HEK293 (cell line): ENCODE data around the gene CACNB4.
A peak's percentile ranks its signal among the peaks of the same experiment; 100 is the strongest.

ENCODE experiments used
- SP2 ChIP-seq: fragments of 450-650 bp; formaldehyde crosslinking; IDR thresholded peaks from 2 replicates; pipeline ENCODE4 v1.5.1; 2016; ENCODE audit warnings: missing biosample characterization, missing genetic modification characterization
- YY1 ChIP-seq: fragments of 450-650 bp; formaldehyde crosslinking; IDR thresholded peaks from 2 replicates; pipeline ENCODE4 v1.5.1; 2018; ENCODE audit warnings: missing biosample characterization, missing genetic modification characterization
- ZBTB44 ChIP-seq: fragments of 450-650 bp; IDR thresholded peaks from 2 replicates; pipeline ENCODE4 v1.5.1; 2018; ENCODE audit warnings: missing biosample characterization, mild to moderate bottlenecking, missing genetic modification characterization
- ZBTB7A ChIP-seq: fragments of 450-650 bp; formaldehyde crosslinking; IDR thresholded peaks from 2 replicates; pipeline ENCODE4 v1.5.1; 2016; ENCODE audit warnings: low read depth, missing biosample characterization, missing genetic modification characterization
- ZNF184 ChIP-seq: fragments of 450-650 bp; IDR thresholded peaks from 2 replicates; pipeline ENCODE4 v1.5.1; 2018; ENCODE audit warnings: missing biosample characterization, mild to moderate bottlenecking, missing genetic modification characterization
- ZNF221 ChIP-seq: fragments of 450-650 bp; formaldehyde crosslinking; IDR thresholded peaks from 2 replicates; pipeline ENCODE4 v1.5.1; 2017; ENCODE audit warnings: missing biosample characterization, missing genetic modification characterization, borderline replicate concordance
- ZNF24 ChIP-seq: fragments of 450-650 bp; formaldehyde crosslinking; IDR thresholded peaks from 2 replicates; pipeline ENCODE4 v1.5.1; 2016; ENCODE audit warnings: missing biosample characterization, missing genetic modification characterization
- ZNF280D ChIP-seq: fragments of 450-650 bp; formaldehyde crosslinking; IDR thresholded peaks from 2 replicates; pipeline ENCODE4 v1.5.1; 2016; ENCODE audit warnings: missing biosample characterization, missing genetic modification characterization
- ZNF335 ChIP-seq: fragments of 450-650 bp; formaldehyde crosslinking; conservative IDR thresholded peaks from 2 replicates; pipeline ENCODE4 v1.5.1; 2016; ENCODE audit warnings: missing biosample characterization, missing genetic modification characterization
- ZNF366 ChIP-seq: fragments of 450-650 bp; formaldehyde crosslinking; conservative IDR thresholded peaks from 2 replicates; pipeline ENCODE4 v1.5.1; 2016; ENCODE audit warnings: missing biosample characterization, missing genetic modification characterization
- ZNF433 ChIP-seq: fragments of 450-650 bp; formaldehyde crosslinking; IDR thresholded peaks from 2 replicates; pipeline ENCODE4 v1.5.1; 2016; ENCODE audit warnings: missing biosample characterization, missing genetic modification characterization, low read depth
- ZNF48 ChIP-seq: fragments of 450-650 bp; formaldehyde crosslinking; IDR thresholded peaks from 2 replicates; pipeline ENCODE4 v1.5.1; 2016; ENCODE audit warnings: missing biosample characterization, missing genetic modification characterization
- ZNF501 ChIP-seq: fragments of 450-650 bp; formaldehyde crosslinking; IDR thresholded peaks from 2 replicates; pipeline ENCODE4 v1.5.1; 2016; ENCODE audit warnings: missing biosample characterization, missing genetic modification characterization
- ZNF513 ChIP-seq: fragments of 450-650 bp; IDR thresholded peaks from 2 replicates; pipeline ENCODE4 v1.5.1; 2018; ENCODE audit warnings: missing biosample characterization, missing genetic modification characterization
- ZNF571 ChIP-seq: fragments of 450-650 bp; formaldehyde crosslinking; IDR thresholded peaks from 2 replicates; pipeline ENCODE4 v1.5.0; 2017; ENCODE audit warnings: missing biosample characterization, missing genetic modification characterization
- ZNF747 ChIP-seq: fragments of 450-650 bp; formaldehyde crosslinking; IDR thresholded peaks from 2 replicates; pipeline ENCODE4 v1.5.1; 2016; ENCODE audit warnings: missing biosample characterization, missing genetic modification characterization
- ZNF768 ChIP-seq: fragments of 450-650 bp; formaldehyde crosslinking; IDR thresholded peaks from 2 replicates; pipeline ENCODE4 v1.5.1; 2018; ENCODE audit warnings: missing biosample characterization, mild to moderate bottlenecking, missing genetic modification characterization
- ZNF791 ChIP-seq: fragments of 450-650 bp; formaldehyde crosslinking; IDR thresholded peaks from 2 replicates; pipeline ENCODE4 v1.5.1; 2016; ENCODE audit warnings: missing biosample characterization, missing genetic modification characterization
- ZSCAN16 ChIP-seq: fragments of 450-650 bp; formaldehyde crosslinking; IDR thresholded peaks from 2 replicates; pipeline ENCODE4 v1.5.1; 2016; ENCODE audit warnings: missing biosample characterization, missing genetic modification characterization
- TF ChIP-seq, protein P1 (sequence below): fragments of 450-650 bp; formaldehyde crosslinking; IDR thresholded peaks from 2 replicates; pipeline ENCODE4 v1.5.1; 2016; ENCODE audit warnings: missing biosample characterization, missing genetic modification characterization
- TF ChIP-seq, protein P2 (sequence below): fragments of 450-650 bp; formaldehyde crosslinking; IDR thresholded peaks from 2 replicates; pipeline ENCODE4 v1.5.1; 2016; ENCODE audit warnings: missing biosample characterization, missing genetic modification characterization
- TF ChIP-seq, protein P3 (sequence below): fragments of 450-650 bp; formaldehyde crosslinking; IDR thresholded peaks from 2 replicates; pipeline ENCODE4 v1.5.0; 2017; ENCODE audit warnings: missing biosample characterization, missing genetic modification characterization, borderline replicate concordance
- TF ChIP-seq, protein P4 (sequence below): IDR thresholded peaks from 2 replicates; pipeline ENCODE4 v1.6.1; 2011; ENCODE audit warnings: mild to moderate bottlenecking, low read depth, low read length, borderline replicate concordance

The CACNB4 gene

DNA sequence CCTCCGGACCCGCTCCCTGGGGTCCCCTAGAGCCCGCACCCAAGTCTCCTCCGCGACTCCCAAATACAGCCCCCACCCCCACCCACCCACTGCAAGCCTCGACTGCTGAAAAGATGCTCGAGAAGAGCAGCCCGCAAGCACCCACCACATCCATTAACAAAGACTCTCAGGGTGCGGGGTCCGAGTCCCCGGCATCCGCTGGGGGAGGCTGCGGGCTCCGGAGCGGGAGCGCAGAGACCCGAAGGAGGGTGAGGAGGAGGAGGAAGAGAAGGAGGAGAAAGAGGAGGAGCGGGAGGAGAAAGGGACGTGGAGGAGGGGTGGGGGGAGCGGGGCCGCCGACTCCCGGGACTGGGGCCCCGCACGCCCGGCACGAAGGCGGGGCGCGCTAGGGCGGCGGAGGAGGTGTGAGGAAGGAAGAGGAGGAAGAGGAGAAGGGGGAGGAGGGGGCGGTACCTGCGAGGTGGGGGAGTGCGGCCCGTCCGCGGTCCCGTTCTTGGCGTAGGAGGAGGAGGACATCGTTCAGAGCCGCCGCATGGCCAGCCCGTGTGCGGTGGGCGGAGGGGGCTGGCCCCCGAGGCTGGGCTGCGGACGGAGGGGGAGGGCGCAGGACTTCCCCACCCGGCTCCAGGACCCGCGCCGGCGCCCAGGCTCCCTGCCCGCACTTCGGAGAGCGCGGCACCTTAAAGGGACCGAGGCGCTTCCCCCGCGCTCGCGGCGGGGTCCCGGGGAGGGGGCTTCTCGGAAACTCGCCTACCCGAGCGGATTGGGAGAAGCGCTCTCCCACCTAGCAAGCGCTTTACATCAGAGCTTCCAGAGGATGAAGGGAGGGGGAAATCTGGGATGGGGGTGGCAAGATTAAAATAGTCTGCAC lies at the start of gene CACNB4 (continued):
- TF ChIP-seq, protein P1, sequence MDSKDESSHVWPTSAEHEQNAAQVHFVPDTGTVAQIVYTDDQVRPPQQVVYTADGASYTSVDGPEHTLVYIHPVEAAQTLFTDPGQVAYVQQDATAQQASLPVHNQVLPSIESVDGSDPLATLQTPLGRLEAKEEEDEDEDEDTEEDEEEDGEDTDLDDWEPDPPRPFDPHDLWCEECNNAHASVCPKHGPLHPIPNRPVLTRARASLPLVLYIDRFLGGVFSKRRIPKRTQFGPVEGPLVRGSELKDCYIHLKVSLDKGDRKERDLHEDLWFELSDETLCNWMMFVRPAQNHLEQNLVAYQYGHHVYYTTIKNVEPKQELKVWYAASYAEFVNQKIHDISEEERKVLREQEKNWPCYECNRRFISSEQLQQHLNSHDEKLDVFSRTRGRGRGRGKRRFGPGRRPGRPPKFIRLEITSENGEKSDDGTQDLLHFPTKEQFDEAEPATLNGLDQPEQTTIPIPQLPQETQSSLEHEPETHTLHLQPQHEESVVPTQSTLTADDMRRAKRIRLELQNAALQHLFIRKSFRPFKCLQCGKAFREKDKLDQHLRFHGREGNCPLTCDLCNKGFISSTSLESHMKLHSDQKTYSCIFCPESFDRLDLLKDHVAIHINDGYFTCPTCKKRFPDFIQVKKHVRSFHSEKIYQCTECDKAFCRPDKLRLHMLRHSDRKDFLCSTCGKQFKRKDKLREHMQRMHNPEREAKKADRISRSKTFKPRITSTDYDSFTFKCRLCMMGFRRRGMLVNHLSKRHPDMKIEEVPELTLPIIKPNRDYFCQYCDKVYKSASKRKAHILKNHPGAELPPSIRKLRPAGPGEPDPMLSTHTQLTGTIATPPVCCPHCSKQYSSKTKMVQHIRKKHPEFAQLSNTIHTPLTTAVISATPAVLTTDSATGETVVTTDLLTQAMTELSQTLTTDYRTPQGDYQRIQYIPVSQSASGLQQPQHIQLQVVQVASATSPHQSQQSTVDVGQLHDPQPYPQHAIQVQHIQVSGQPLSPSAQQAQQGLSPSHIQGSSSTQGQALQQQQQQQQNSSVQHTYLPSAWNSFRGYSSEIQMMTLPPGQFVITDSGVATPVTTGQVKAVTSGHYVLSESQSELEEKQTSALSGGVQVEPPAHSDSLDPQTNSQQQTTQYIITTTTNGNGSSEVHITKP (tag by site-specific recombination): peak; percentile 54; the same call in 1 of the 2 replicates
- TF ChIP-seq ZNF48: no peak
- TF ChIP-seq, protein P2, sequence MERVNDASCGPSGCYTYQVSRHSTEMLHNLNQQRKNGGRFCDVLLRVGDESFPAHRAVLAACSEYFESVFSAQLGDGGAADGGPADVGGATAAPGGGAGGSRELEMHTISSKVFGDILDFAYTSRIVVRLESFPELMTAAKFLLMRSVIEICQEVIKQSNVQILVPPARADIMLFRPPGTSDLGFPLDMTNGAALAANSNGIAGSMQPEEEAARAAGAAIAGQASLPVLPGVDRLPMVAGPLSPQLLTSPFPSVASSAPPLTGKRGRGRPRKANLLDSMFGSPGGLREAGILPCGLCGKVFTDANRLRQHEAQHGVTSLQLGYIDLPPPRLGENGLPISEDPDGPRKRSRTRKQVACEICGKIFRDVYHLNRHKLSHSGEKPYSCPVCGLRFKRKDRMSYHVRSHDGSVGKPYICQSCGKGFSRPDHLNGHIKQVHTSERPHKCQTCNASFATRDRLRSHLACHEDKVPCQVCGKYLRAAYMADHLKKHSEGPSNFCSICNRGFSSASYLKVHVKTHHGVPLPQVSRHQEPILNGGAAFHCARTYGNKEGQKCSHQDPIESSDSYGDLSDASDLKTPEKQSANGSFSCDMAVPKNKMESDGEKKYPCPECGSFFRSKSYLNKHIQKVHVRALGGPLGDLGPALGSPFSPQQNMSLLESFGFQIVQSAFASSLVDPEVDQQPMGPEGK (tag by site-specific recombination): peak; percentile 98
- TF ChIP-seq, protein P3, sequence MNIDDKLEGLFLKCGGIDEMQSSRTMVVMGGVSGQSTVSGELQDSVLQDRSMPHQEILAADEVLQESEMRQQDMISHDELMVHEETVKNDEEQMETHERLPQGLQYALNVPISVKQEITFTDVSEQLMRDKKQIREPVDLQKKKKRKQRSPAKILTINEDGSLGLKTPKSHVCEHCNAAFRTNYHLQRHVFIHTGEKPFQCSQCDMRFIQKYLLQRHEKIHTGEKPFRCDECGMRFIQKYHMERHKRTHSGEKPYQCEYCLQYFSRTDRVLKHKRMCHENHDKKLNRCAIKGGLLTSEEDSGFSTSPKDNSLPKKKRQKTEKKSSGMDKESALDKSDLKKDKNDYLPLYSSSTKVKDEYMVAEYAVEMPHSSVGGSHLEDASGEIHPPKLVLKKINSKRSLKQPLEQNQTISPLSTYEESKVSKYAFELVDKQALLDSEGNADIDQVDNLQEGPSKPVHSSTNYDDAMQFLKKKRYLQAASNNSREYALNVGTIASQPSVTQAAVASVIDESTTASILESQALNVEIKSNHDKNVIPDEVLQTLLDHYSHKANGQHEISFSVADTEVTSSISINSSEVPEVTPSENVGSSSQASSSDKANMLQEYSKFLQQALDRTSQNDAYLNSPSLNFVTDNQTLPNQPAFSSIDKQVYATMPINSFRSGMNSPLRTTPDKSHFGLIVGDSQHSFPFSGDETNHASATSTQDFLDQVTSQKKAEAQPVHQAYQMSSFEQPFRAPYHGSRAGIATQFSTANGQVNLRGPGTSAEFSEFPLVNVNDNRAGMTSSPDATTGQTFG (tag by site-specific recombination): no peak
- TF ChIP-seq ZBTB44: no peak
- TF ChIP-seq ZNF433: no peak
- TF ChIP-seq ZBTB7A (tag by site-specific recombination): no peak
- TF ChIP-seq ZNF184: no peak
- no peak for TF ChIP-seq ZNF747 (tag by site-specific recombination)
- no peak for TF ChIP-seq ZNF221
- TF ChIP-seq ZNF280D (tag by site-specific recombination): no peak
- TF ChIP-seq ZNF501 (tag by site-specific recombination): peak; percentile 36
- peak; percentile 92 for TF ChIP-seq SP2 (tag by site-specific recombination)
- TF ChIP-seq ZNF791 (tag by site-specific recombination): no peak
- no peak for TF ChIP-seq ZNF24
- no peak for TF ChIP-seq ZNF768 (tag by site-specific recombination)
- TF ChIP-seq, protein P4, sequence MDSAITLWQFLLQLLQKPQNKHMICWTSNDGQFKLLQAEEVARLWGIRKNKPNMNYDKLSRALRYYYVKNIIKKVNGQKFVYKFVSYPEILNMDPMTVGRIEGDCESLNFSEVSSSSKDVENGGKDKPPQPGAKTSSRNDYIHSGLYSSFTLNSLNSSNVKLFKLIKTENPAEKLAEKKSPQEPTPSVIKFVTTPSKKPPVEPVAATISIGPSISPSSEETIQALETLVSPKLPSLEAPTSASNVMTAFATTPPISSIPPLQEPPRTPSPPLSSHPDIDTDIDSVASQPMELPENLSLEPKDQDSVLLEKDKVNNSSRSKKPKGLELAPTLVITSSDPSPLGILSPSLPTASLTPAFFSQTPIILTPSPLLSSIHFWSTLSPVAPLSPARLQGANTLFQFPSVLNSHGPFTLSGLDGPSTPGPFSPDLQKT: no peak
- no peak for TF ChIP-seq YY1 (tag by site-specific recombination)
- TF ChIP-seq ZNF335 (tag by site-specific recombination): 0 out of 2 replicates have a peak, but pooled peaks have one; percentile 13
- peak; percentile 92 for TF ChIP-seq ZNF513
- peak; percentile 86 for TF ChIP-seq ZNF366 (tag by site-specific recombination)
- no peak for TF ChIP-seq ZNF571
- TF ChIP-seq ZSCAN16 (tag by site-specific recombination): 0 out of 2 replicates have a peak, but pooled peaks have one; percentile 48
